HFF-Myc (cell line): ENCODE results near the gene PLA2G12B.

Source experiments
- DNase-seq: peaks from one replicate; pipeline ENCODE4 v3.0.0-alpha.2; 2011; ENCODE audit warnings: low read depth; ENCODE audit errors: extremely low read depth
- H3K4me3 ChIP-seq: replicated peaks from 2 replicates; pipeline ENCODE4 v1.5.1; 2011; ENCODE audit warnings: low read depth, mild to moderate bottlenecking, control low read depth, low read length
- TF ChIP-seq, protein P1 (sequence below): IDR thresholded peaks from 2 replicates; pipeline ENCODE4 v1.5.1; 2012; ENCODE audit warnings: mild to moderate bottlenecking, low read depth, low read length, control low read depth; ENCODE audit errors: missing control alignments

The PLA2G12B gene

DNA sequence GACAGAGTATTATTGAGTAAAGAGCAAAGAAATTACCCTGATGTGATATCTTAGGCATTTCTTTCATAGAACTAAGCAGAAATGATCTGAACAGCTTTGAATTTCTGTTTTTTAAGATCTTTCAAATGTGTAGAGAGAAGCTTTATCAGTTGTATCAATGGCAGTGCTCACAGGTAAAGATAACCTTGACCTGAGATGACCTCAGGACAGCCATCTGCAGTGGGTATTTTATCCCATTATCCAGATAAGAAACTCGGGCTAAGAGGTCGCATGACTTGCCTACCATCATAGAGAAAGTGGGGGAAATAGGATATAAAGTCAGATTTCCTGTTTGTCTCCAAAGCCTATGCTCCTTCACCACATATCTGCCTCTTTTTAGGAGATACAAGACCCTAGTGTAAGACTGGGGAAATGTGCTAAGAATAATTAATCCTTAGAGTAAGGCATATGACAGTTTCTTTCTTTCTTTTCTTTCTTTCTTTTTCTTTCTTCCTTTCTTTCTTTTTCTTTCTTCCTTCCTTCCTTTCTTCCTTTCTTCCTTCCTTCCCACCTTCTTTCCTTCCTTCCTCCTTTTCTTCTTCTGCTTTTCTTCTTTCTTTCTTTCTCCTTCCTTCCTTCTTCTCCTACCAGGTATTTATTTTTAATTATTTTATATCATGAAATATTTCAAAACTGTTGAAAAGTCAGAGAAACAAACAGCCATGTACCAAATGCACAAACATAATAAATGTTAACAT, 10.9 kb downstream of the PLA2G12B start:
- H3K4me3 ChIP-seq, result no peak overlapping the region
- TF ChIP-seq, protein P1, sequence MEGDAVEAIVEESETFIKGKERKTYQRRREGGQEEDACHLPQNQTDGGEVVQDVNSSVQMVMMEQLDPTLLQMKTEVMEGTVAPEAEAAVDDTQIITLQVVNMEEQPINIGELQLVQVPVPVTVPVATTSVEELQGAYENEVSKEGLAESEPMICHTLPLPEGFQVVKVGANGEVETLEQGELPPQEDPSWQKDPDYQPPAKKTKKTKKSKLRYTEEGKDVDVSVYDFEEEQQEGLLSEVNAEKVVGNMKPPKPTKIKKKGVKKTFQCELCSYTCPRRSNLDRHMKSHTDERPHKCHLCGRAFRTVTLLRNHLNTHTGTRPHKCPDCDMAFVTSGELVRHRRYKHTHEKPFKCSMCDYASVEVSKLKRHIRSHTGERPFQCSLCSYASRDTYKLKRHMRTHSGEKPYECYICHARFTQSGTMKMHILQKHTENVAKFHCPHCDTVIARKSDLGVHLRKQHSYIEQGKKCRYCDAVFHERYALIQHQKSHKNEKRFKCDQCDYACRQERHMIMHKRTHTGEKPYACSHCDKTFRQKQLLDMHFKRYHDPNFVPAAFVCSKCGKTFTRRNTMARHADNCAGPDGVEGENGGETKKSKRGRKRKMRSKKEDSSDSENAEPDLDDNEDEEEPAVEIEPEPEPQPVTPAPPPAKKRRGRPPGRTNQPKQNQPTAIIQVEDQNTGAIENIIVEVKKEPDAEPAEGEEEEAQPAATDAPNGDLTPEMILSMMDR, result no peak
- DNase-seq, result no peak

DNA sequence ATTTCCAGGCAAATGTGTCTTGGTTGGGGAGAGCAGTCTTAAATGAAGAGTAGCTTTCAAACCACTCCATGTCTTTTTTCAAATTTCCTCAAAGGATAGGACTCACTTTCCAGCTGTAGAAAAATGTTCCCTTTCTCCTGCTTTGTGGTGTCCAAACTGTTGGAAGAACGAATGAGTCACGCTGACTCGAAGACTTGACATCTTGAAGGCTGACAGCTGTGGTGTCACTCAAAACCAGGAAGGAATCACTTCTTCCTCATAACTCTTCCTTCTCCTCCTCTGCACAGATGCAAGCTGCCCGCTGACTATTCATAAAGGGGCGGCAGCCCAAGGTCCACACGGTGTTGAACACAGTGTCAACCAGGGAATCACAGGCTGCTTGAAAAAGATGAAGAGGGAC, 19.2 kb downstream of the PLA2G12B start:
- no peak for DNase-seq
- H3K4me3 ChIP-seq, result no peak overlapping the region
- TF ChIP-seq, protein P1, result no peak

DNA sequence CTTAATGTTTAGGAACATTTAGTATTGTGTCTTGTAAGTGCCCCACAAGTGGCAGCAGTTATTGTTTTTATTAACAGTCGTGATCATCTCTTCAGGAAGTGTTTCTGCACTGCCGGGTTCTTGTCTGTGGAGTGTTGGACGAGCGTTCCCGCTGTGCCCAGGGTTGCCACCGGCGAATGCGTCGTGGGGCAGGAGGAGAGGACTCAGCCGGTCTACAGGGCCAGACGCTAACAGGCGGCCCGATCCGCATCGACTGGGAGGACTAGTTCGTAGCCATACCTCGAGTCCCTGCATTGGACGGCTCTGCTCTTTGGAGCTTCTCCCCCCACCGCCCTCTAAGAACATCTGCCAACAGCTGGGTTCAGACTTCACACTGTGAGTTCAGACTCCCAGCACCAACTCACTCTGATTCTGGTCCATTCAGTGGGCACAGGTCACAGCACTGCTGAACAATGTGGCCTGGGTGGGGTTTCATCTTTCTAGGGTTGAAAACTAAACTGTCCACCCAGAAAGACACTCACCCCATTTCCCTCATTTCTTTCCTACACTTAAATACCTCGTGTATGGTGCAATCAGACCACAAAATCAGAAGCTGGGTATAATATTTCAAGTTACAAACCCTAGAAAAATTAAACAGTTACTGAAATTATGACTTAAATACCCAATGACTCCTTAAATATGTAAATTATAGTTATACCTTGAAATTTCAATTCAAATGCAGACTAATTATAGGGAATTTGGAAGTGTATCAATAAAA, 22.2 kb downstream of the PLA2G12B start:
- DNase-seq, result no peak
- TF ChIP-seq, protein P1, result no peak
- no peak overlapping the region for H3K4me3 ChIP-seq

GRCh38 chr10:72930276-72930675, 24.3 kb downstream of the PLA2G12B start:
- no peak for DNase-seq
- H3K4me3 ChIP-seq, result no peak overlapping the region
- TF ChIP-seq, protein P1, result no peak

GRCh38 chr10:72928798-72929197, 25.8 kb downstream of the PLA2G12B start:
- TF ChIP-seq, protein P1, result no peak
- DNase-seq, result no peak
- H3K4me3 ChIP-seq, result no peak overlapping the region

DNA sequence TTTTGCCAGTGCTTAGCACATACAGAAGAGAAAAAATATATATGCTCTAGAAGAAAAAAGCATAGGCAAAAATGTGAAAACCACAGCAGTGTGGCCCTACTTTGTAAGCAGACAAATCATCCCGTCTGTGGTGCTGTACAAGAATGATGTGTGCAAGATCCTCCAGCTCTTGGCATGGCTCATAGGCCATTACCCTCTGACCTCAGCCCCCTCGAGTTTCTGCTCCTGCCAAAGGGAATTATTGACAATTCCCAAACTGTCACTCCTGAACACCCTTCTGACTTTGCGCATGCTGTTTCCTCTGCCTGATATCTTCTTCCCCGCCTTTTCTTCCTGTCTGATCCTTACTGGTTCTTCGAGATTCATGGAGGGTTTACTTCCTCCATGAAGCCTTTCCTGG, 27.1 kb downstream of the PLA2G12B start:
- TF ChIP-seq, protein P1, result no peak
- DNase-seq, result no peak
- no peak overlapping the region for H3K4me3 ChIP-seq
